Activated CD4-positive, alpha-beta T cell treated with anti-CD3 and anti-CD28 coated beads, Interleukin-2, amount 50 U/mL, for 48 hours (primary cell): ENCODE results near the gene CIB2.

Source experiments
- DNase-seq, 2 experiments: peaks; one replicate each; pipeline ENCODE4 v3.0.0-alpha.2; 2020

Gene CIB2

DNA sequence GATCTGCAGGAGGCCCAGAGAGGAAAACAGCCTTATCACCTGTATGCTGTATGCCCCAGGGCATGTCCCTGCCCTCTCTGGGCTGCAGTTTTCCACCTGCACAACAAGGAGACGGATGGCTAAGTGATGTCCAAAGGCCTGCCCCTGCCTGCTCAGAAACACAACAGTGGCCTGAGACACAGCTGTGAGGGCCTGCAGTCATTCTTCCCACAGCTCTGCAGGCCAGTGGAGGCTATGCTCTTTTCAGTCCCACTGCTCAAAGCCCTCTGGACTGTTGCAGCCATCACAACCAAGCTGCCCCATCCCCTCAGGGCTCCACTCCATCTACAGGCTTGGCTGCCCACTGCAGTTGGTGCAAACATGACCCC is 48.5 kb downstream of the CIB2 start:
- no peak for DNase-seq

DNA sequence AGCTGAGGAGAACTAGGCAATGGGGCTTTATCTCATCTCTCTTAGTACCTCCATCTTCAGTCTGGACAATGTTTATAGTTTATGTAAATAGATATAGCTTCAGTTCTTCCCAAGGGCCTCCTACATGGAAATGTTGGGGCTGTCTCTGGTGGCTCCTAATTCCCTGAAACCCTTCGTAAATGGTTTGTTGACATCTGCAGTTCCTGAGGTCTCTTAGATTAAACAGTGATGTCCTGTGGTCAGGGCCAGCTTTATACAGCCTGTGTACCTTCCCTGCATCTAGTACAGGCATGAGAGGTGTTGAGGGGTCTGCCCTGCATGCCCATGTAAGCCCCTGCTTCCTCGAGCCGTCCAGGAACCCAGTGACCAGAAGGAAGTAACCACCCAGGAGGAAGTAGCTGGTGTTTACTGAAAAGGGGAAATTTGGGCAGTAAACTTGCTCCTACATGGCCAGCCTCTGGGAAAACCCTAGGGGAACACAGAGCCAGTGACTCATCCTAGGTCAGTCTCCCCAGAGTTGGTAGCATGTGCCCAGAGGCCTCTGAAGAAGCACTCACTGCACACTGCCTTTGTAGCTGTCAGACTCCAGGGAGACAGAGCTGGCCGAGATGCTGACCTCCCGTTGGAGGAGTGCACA is 49.0 kb downstream of the CIB2 start:
- no peak for DNase-seq

DNA sequence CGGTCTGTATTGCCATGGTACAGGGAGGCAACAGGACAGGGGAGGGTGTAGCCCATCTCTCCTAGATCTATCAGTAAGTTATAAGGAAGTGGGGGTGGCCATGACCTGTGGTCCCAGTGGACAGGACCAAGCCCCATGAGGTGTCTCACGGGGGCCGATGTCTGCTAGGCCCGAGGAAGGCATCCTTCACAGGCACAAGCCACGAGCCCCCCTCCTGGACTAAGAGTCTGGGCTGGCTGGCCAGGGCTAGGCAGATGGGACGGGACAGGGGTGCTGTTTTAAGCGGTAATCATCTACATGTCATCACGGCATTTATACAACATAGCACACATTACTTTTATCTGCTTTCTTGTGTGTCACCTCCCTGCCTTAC is 51.2 kb downstream of the CIB2 start:
- no peak for DNase-seq

GRCh38 chr15:78079298-78080087 is 51.8 kb downstream of the CIB2 start:
- no peak for DNase-seq

- no peak for DNase-seq
Measured at GRCh38 chr15:78077871-78078210, 53.4 kb downstream of the CIB2 start.

GRCh38 chr15:78077053-78077870 is 54.0 kb downstream of the CIB2 start, which contains the start of gene TBC1D2B:
TSS of gene TBC1D2B (minus strand) at chr15:78077711. CDS start at chr15:78077652, 59 bp downstream.
- DNase-seq, result peak; percentile 73 to 76

- no peak for DNase-seq
Measured at GRCh38 chr15:78076231-78077052, 54.8 kb downstream of the CIB2 start.

- DNase-seq, result no peak
Measured at GRCh38 chr15:78075490-78076230, 55.6 kb downstream of the CIB2 start.

GRCh38 chr15:78073046-78073787 is 58.0 kb downstream of the CIB2 start:
- DNase-seq, result no peak

DNA sequence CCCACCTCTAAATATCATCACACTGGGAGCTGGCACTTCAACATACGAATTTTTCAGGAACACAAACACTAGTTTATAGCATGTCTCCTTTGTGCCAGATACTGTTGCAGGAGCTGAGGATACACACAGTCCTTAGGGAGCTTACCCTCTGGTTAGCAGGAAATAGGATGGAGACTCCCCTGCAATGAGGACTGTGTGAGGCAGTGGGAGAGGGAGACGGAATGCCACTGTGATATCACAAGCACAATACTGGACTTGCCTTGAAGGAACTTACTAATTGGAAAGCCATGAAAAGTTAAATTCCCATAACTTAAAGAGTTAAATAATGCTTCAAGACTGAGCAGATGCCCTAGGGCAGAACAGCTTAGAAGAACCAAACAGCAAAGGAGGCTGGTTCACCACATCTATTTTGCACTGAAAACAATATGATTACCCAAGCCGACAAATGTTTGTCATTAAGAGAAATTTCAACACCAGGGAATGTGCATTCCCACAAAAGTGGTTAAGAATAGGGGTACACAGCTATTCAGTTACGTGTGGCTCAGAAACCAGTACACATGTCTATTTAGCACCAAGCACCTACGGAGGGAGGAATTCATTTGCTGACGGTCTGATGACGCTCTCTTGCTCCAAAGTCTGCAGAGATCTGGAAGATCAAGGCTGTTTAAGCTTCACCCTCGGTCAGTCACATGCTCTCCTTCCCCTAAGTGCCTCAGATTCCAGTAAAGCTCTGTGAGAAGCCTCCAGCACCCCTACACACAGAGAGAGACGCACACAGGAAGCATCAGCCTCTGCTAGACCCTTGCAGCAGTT is 59.0 kb downstream of the CIB2 start:
- no peak for DNase-seq

DNA sequence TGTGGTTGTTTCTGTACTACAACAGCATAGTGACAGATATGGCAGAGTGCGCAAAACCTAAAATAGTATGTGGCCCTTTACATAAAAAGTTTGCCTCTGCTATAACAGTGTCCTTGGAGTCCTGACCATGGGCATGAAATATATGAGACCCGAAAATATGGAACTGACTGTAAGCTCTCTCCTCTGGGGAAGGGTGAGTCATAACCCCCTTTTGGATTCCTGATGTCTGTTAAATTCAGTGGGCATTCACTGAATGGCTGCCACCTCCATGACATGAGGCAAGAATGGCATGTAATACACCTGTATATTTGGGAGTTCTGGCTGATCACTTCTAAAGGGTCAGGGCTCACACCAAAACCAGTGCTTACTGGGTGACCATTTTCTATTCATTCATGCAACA is 59.9 kb downstream of the CIB2 start:
- no peak for DNase-seq

DNA sequence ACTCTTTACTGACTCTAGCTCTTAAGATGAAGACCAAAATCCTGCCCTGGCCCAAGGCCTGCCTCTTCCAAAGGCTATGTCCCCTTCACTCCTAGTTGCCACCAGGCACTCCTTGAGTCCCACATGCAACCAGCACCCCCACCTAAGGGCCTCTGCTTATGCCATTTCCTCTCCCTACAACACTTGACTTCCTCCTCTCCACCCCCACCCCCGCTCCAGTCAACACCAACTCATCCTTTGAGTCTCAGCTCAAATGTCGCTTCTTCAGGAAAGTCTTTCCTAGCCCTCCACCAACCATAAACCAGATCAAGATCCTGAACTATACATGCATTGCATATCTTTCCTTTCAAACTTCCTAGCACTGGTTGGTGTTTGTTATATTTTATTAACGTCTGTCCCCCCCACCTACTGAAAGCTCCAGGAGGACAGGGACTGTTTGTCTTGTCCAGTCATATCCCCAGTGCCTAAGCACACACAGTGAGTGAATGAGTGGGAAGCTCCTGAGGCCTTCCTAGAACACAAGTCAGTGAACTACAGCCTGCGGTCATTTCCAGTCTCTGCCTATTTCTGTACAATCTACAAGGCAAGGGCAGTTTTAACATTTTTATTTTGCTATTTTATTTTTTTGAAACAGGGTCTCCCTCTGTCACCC is 61.1 kb downstream of the CIB2 start:
- DNase-seq, result peak; percentile 53 to 62

- DNase-seq, result no peak
Measured at GRCh38 chr15:78069462-78070029, 61.7 kb downstream of the CIB2 start.

DNA sequence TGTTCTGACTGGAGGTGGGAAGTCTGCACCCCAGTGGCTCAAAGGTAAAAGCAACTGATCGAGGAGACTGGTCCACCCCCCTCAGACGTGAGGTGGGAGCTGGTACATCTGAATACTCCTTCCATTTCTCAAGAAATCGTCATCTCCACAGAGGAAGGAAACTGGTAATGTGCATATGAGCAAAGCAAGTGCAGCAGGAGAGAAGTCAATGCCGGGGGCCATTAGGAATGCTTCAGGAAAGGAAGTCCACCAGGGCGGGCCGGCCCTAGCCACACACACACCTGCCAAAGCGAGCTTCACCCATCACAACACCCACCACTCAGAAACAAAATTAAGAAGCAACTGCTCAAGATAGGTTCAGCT is 62.2 kb downstream of the CIB2 start:
- DNase-seq, result peak in 1 of 2 experiments; percentile 31

DNA sequence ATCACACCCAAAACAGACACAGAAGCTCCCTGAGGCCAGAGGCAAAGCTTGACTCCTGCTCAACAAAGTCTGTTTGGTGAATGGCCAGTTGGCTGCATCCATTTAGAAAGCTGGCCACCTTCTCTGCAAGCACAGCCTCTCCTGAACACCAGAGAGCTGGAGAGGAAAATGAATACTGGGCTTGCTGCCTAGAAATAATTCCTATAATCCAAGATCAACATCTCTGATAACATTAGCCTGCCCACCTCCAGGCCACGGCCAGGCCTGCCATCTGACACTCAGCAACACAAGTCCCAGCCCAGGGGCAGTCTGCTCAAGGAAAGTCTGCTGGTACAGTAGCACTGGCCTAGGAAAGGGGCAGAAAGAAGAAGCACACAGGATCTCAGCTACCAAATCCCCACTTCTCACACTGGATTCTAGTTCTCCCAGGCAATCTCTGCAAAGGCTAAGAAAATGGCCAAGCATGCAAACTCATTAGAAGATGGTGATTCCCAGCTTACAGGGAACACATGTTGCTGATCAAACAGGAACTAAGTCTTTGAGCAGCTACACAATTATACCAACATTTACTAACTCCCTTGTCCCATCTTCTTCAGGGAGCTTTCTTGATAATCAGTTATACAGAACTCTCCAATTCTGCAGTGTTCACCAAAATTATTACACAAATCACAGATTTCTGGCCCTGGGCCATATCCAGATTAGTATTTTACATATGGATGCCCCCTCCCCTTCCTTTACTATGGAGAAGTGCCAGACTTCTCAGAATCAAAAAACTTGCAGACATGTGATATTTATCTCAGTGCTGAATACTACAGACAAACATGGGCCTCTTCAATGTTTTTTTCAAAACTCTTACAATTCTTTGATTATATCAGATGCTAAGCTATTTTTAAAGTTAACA is 63.7 kb downstream of the CIB2 start:
- DNase-seq, result no peak

- no peak for DNase-seq
Measured at GRCh38 chr15:78065973-78066946, 65.0 kb downstream of the CIB2 start.

GRCh38 chr15:78065284-78065872 is 65.9 kb downstream of the CIB2 start:
- DNase-seq, result no peak
